Urinary bladder (tissue), 4 donors: ENCODE results near the gene RPS6KA5. TPM values are rescaled to one million over a fixed set of nuclear protein-coding genes. Genes with fewer than 3 reads are reported as not detected.
A peak's percentile ranks its signal among the peaks of the same experiment; 100 is the strongest.
"Not testable (repeated sequence)": the region's sequence is repeated elsewhere in the genome, so short reads cannot be mapped to it uniquely, and the experiment has no call there.

Experiments used
- DNase-seq: peaks from one replicate; pipeline ENCODE4 v3.0.0-alpha.2; 2015; ENCODE audit errors: extremely low spot score
- H3K27ac ChIP-seq: one replicate; pipeline ENCODE4 v1.5.1; 2013; ENCODE audit warnings: low read depth, mild to moderate bottlenecking, moderate library complexity
- H3K36me3 ChIP-seq: one replicate; pipeline ENCODE4 v1.6.1; 2013; ENCODE audit warnings: mild to moderate bottlenecking, moderate library complexity; ENCODE audit not compliant: insufficient read depth
- H3K4me1 ChIP-seq: one replicate; pipeline ENCODE4 v1.6.1; 2013; ENCODE audit warnings: mild to moderate bottlenecking, moderate library complexity; ENCODE audit not compliant: insufficient read depth
- H3K4me3 ChIP-seq: one replicate; pipeline ENCODE4 v1.5.1; 2013; ENCODE audit warnings: low read depth, low read length
- WGBS: extraction: QIAGEN DNeasy Blood & Tissue Kit; methylation state at CpG from one replicate; pipeline ENCODE4 v1.1.7; 2013; 5-methylcytosine and 5-hydroxymethylcytosine counted together
- polyA plus RNA-seq: library from polyadenylated mRNA; stranded (reverse); fragments of 200-250 nt; gene quantifications from one replicate; pipeline ENCODE4 v1.2.3, GENCODE V29; 2013
- total RNA-seq: library from RNA; depleted of rRNA; stranded (reverse); fragments of >200 nt; gene quantifications from one replicate; pipeline ENCODE4 v1.2.3, GENCODE V29; 2014
- donor health status: healthy with polysubstance abuse.
- donor health status: healthy.

The RPS6KA5 gene
- total and polyA plus RNA-seq, 2 donors, result 13.4 to 19.8 TPM

DNA sequence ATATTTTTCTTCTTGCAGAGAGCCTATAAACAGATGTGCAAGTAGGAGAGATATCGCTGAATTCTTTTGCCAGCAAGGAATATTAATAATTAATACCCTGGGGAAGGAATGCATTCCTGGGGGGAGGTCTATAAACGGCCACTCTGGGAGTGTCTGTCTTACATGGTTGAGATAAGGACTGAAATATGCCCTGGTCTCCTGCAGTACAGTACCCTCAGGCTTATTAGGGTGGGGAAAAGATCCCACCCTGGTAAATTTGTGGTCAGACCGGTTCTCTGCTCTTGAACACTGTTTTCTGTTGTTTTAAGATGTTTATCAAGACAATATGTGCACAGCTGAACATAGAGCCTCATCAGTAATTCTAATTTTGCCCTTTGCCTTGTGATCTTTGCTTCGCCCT, 236.9 kb downstream of the RPS6KA5 start:
- H3K27ac ChIP-seq, DNase-seq, H3K36me3 ChIP-seq, H3K4me3 ChIP-seq, H3K4me1 ChIP-seq: not testable (repeated sequence)
- 75% methylated on average over 4 of the region's 4 CpGs for WGBS

DNA sequence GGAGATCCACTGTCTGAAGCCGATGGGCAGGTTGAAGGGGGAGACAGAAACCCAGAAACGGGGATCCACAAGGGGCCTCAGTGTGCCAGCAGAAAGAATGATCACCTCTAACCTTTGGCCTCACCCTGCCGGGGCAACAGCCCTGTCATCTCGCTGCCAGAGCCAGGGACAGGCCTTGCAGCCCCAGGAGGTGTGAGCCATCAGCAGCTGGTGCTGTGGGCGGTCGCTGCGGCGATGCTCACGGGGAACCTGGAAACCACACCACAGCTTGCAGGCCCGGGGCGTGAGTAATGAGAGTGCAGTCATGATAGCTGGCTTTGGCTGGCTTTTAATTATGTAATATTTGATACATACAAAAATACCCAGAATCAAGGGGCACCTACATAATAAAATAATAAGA, 239.5 kb downstream of the RPS6KA5 start:
- no peaks in the 10 kb centered on the region for H3K4me1 ChIP-seq
- WGBS, result 65% methylated on average over 11 of the region's 11 CpGs
- no peaks in the 10 kb centered on the region for H3K36me3 ChIP-seq
- H3K4me3 ChIP-seq, result no peak overlapping the region
- no peak overlapping the region for H3K27ac ChIP-seq
- no peak for DNase-seq

DNA sequence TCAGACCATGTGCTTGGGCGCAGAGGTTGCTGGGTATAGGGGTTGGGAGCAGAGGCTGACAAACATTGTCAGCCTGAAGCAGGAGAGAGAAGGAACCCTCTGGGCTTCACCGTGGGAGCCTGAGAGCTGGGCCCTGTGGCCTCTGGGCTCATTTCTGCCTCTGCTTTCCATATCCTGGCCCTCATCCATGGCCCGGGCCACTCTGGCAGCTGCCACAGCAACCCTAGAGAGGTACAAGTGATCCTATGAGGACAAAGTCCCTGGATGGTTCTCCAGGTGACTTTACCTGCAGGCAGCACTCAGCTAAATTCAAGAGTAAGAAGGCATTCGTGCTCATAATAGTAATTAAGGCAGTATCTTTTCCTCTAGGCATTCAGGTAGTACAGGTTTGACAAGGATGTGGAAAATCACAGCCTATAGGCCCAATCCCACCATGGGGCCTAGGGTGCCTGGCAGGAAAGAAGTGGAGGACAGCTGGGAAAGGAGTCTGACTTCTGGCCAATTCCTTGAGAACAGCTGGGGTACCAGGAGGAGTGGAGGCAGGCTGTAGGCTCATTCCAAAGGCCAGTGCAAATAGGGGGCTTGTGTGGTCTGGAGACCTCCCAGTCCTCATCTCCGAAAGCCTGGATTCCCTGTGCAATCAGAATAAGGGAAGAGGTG, 240.6 kb downstream of the RPS6KA5 start:
- no peak overlapping the region for H3K4me3 ChIP-seq
- WGBS, result 89% methylated on average over 5 of the region's 5 CpGs
- H3K36me3 ChIP-seq, result no peaks in the 10 kb centered on the region
- H3K27ac ChIP-seq, result no peak overlapping the region
- DNase-seq, result no peak
- no peaks in the 10 kb centered on the region for H3K4me1 ChIP-seq

DNA sequence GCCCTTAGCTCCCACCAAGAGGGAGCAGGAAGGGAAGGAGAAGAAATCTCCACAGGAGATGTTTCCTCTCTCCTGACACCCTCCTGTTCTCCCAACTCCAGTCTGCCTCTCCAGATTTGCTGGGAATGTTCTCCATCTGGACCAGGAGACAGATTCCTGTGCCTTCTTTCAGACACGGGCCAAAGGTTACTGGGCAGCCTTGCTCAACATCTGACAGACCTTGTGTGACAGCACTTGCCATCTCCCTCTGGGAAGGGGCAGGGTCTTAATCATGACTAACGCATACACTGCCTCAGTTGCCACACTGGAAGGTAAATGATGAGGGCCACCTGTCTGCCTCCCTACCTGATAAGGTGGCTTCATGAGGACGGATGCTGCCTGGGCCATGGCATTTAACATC, 241.7 kb downstream of the RPS6KA5 start:
- no peak for DNase-seq
- no peak overlapping the region for H3K27ac ChIP-seq
- 81% methylated on average over 3 of the region's 3 CpGs for WGBS
- no peaks in the 10 kb centered on the region for H3K36me3 ChIP-seq
- no peaks in the 10 kb centered on the region for H3K4me1 ChIP-seq
- H3K4me3 ChIP-seq, result no peak overlapping the region

DNA sequence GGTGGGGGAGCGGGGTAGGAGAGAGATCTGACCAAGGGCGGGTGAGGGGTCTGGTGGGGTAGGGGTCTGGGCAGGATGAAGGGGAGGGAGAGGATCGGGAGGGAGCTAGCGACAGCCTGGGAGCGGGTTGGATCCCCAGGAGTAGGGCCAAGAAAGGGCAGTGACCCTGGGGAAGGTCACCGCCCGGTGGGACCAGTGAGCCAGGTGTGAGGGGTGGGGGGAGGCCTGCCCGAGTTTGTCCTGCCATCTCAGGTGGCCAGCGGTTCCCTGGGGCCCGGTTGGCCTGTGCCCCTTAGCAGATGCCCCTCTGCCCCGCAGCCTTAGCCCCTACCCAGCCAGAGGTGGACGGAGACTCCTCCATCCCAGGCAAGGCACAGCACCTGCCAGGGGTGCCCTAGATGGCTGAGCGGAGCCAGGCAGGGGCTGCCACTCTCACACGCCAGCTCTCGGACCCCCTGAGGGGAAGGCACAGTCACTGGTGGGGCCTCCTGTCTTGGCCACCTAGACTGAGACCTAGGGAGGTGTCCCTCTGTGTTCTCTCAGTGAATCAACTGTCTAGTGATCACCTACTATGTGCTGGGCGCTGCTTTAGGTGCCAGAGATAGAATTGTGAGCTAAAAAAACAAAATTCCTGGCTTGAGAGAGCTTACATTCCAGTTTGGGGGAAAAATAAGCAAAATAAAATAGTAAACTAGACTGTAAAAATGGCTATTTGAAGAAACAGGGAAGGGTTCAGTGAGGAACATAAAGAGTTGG, 243.6 kb downstream of the RPS6KA5 start:
- Histone ChIP-seq H3K36me3 (no peaks in the 10 kb centered on the region), H3K27ac (no peak overlapping the region), H3K4me1 (no peaks in the 10 kb centered on the region), H3K4me3 (peak overlapping the region; percentile 94)
- WGBS, result 38% methylated on average over 16 of the region's 16 CpGs
- no peak for DNase-seq

DNA sequence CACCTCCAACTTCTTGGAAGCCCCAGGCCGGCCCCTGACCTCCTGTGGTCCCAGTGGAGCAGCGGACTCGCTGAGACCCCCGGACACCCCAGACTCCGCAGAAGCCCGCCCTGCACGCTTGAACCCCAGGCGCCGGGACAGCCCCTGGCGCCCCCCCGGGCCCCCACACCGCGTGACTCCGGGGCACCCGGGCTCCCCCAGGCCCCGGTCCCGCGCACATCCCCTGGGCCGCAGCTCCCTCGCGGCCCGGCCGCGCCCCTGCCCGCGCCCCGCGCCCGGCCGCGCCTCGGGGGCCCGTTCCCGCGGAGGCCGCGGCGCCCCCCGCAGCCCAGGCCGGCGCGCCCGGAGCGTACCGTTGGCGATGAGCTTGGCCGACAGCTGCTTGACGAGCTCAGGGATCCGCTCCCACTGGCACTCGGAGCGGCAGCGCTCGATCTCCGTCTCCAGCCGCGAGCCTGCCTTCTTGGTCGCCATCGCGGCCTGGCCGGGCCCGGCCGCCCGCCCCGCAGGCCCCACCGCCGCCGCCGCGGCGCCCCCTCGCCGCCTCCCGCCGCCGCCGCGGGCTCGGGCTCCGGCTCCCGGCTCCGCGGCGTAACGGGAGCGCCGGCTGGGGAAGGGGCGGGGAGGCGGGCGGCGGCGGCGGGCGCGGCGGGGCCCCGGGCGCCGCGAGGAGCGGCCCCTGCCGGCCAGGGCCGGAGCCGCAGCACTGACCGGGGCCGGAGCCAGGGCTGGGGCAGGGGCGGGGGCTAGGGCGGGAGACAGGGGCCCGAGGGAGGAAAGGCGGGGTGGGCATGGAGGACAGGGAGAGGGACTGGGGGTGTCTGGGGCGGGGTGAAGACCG, 244.4 kb downstream of the RPS6KA5 start, which contains the start of gene TTC7B:
TSS of gene TTC7B (minus strand) at position 609 of the 841 bp plus-strand sequence. CDS start at position 474, 135 bp downstream.
- under 1% methylated on average over 109 of the region's 111 CpGs for WGBS
- no peak for DNase-seq
- no peak within 1 kb of the TSS for H3K27ac ChIP-seq

DNA sequence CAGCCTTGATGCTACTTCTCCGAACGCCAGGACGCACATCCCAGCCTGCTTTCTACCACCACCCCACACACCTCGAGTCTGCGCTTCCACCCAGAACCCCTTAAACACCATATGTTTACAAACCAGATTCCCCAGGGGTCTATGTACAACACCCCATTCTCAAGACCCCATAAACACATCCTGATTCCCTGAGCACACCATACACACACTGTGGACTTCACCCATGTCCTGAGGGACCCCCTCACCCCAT, 244.9 kb downstream of the RPS6KA5 start:
- H3K36me3 ChIP-seq, result no peaks in the 10 kb centered on the region
- H3K27ac ChIP-seq, result no peak overlapping the region
- DNase-seq, result no peak
- no peaks in the 10 kb centered on the region for H3K4me1 ChIP-seq
- H3K4me3 ChIP-seq, result peak overlapping the region; percentile 94
- WGBS, result 10% methylated on average over 5 of the region's 5 CpGs

More for the DNA sequence above, 244.4 kb downstream of the RPS6KA5 start, which contains the start of gene TTC7B:
- Histone ChIP-seq H3K36me3 (no peaks in the 10 kb centered on the region), H3K4me3 (peak within 1 kb of the TSS; percentile 94), H3K4me1 (no peaks in the 10 kb centered on the region)

DNA sequence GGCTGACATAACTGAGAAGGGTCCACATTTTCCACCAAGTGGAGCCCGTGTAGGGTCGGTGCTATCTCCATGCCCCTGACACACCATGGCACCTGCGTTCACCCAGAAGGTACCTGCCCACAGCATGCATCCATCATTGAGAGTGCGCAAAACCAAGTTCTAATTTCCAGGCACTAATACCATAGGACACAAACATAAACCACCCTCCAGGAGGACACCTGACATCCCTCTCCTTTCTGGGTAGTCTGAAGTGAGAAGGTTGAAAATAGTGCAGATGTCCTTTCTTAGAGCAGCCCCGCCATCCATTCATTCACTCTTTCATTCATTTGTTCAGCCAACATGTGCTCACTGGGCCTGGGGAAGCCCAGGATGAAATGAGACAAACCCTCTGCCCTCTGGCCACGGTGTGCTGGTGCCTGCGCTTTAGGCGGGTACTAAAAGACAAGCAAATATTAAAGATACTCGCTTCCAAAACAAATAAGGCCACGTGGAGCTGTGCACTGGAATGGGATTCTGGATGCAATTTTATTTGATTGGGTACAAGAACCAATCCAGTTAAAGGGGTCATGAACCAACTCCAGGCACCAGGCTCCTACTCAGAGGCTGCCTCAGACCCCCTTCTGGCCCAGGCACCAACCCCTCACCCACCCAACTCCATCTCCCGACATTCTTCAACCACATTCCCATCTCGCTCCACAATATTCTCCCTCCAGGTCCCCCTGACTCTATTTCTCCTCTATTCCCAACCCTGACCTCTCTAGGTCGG, 245.5 kb downstream of the RPS6KA5 start:
- Histone ChIP-seq H3K4me1 (no peaks in the 10 kb centered on the region), H3K4me3 (peak overlapping the region; percentile 94), H3K36me3 (no peaks in the 10 kb centered on the region), H3K27ac (no peak overlapping the region)
- WGBS, result 55% methylated on average over 13 of the region's 13 CpGs
- no peak for DNase-seq

DNA sequence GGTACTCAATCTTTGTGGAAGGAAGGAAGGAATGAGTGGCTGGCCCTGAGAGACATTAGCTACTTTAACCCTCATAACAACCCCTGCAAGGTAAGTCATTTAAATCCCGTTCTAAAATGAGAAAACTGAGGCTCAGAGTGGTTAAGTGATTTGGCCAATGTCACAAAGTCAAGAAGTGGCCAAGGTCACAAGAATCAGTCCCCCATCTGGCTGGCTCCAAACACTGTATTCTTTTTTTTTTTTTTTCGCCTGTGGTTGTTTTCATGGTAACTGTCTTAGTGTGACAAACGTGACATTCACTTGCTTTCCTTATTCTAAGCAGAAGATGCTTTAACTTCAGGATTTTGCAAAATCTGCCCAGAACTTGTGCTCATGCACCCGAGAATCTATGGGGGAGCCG, 247.0 kb downstream of the RPS6KA5 start:
- Histone ChIP-seq H3K36me3 (no peaks in the 10 kb centered on the region), H3K4me1 (no peaks in the 10 kb centered on the region), H3K4me3 (no peak overlapping the region), H3K27ac (no peak overlapping the region)
- WGBS, result 87% methylated on average over 5 of the region's 5 CpGs
- no peak for DNase-seq

DNA sequence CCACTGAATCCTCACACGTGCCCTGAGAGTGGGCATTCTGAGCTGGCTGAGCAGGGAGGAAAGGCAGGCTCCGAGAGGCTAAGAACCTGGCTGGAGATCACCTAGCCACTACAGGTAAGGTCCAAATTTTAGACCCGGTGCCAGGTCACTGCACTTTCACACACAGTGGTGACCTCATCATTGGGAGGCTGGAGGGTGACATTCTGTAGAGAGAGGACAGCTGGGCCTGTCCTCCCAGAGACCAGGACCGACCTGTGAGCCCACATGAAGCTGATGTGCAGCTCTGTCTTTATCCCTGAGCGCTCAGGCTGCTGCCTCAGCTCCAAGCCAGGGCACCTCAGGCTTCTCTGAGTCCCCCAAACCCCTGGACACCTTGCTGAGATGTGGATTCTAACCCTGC, 248.3 kb downstream of the RPS6KA5 start:
- Histone ChIP-seq H3K27ac (no peak overlapping the region), H3K36me3 (no peaks in the 10 kb centered on the region), H3K4me3 (no peak overlapping the region), H3K4me1 (no peaks in the 10 kb centered on the region)
- 96% methylated on average over 5 of the region's 5 CpGs for WGBS
- DNase-seq, result no peak

DNA sequence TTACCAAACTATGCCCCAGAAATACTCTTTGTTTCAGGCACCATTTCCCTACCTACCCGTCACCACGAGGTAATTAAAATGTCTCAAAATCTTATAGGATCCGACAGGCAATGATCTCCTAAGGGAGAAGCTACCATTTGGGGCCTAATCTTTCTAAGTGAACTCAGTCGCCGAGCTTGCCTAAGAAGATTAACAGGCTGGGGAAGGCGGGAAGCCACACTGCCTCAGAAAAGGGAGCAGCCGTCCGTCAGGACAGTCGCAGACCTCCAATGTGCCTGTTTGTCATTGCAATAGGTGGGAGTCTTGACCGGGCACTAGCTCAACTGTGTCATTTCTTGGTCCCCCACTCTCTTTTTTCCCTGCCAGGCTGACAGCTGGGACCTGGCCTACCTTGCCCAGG, 248.8 kb downstream of the RPS6KA5 start:
- Histone ChIP-seq H3K4me1 (no peaks in the 10 kb centered on the region), H3K36me3 (no peaks in the 10 kb centered on the region), H3K4me3 (no peak overlapping the region), H3K27ac (no peak overlapping the region)
- DNase-seq, result no peak
- 94% methylated on average over 10 of the region's 10 CpGs for WGBS

DNA sequence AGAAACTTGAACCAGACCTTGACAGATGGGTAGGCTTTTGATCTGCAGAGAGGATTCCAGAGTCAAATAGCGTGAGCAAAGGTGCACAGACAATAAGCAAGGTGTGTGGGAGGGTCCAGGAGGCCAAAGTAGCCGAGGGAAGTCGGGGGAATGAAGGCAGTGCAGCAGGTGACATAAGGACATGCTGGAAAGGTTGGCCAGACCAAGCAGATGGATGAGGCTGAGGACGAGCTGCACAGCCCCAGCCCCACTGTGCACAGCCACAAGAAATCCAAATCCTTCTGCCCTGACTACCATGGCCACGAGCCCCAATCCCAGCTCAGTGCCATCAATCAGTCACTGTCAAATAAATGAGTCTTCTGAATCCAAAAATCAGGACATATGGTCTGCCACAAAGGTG, 249.6 kb downstream of the RPS6KA5 start:
- H3K4me3 ChIP-seq, result no peak overlapping the region
- no peak for DNase-seq
- H3K36me3 ChIP-seq, result no peaks in the 10 kb centered on the region
- WGBS, result 86% methylated on average over 5 of the region's 5 CpGs
- no peak overlapping the region for H3K27ac ChIP-seq
- H3K4me1 ChIP-seq, result no peaks in the 10 kb centered on the region

DNA sequence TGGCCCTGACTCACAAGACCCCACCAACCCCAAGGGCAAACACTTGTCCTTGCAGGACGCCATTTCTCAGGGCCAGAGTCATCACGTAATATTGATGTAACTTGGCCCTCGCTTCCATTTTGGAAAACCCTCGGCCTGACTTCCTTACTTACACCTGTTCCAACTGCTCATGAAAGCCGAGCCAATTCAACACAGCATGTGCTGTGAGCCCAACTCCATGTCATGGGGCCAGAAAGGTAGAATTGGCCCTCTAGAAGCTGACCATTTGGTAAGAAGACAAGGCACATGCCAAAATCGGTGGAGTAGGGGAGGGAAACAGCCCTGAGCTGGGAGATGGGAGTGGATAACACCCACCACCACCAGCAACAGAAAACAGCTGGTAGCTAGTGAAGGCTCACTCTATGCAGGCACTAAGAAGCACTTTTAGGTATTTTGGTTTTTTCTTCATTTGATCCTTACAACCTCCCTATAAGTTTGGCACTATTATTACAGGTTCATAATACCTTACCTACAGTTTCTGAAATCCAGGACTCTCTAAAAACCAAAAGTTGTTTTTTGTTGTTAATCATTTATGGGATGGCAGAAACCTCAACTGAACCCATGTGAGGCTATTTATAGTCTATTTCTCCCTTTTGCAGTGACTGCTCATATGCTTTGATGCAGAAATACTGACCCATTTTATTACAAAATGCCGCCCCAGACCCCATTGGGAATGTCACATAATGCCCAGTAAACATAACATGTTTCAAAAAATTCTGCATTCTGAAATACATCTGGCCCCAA, 250.7 kb downstream of the RPS6KA5 start:
- DNase-seq, result no peak
- Histone ChIP-seq H3K36me3 (no peaks in the 10 kb centered on the region), H3K4me3 (no peak overlapping the region), H3K27ac (no peak overlapping the region), H3K4me1 (no peaks in the 10 kb centered on the region)
- WGBS, result 97% methylated on average over 7 of the region's 7 CpGs
